Measurements from ENCODE around the gene GRK6.
"Not testable (repeated sequence)": the region's sequence is repeated elsewhere in the genome, so short reads cannot be mapped to it uniquely, and the experiment has no call there.

Gene GRK6

DNA sequence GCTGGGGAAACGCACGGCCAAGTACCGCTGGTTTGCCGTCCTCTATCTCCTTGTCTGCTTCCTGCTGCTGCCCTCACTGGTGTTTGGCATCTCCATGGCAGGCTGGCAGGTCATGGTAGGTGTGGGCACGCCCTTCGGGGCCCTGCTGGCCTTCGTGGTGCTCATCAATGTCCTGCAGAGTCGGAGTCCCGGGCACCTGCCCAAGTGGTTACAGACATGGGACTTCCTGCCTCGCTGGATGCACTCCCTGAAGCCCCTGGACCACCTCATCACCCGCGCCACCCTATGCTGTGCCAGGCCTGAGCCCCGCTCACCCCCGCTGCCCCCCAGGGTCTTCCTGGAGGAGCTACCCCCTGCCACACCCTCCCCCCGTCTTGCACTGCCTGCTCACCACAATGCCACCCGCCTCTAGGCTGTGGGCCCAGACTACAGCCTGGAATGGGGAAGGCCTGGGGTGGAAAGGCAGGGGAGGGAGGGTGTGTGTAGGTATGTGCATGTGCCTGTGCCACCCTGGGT lies 28.5 kb upstream of the GRK6 start:
- DNase-seq (ENCODE audit: low read depth in 1 of 2, low spot score in 1 of 2), result no peak

DNA sequence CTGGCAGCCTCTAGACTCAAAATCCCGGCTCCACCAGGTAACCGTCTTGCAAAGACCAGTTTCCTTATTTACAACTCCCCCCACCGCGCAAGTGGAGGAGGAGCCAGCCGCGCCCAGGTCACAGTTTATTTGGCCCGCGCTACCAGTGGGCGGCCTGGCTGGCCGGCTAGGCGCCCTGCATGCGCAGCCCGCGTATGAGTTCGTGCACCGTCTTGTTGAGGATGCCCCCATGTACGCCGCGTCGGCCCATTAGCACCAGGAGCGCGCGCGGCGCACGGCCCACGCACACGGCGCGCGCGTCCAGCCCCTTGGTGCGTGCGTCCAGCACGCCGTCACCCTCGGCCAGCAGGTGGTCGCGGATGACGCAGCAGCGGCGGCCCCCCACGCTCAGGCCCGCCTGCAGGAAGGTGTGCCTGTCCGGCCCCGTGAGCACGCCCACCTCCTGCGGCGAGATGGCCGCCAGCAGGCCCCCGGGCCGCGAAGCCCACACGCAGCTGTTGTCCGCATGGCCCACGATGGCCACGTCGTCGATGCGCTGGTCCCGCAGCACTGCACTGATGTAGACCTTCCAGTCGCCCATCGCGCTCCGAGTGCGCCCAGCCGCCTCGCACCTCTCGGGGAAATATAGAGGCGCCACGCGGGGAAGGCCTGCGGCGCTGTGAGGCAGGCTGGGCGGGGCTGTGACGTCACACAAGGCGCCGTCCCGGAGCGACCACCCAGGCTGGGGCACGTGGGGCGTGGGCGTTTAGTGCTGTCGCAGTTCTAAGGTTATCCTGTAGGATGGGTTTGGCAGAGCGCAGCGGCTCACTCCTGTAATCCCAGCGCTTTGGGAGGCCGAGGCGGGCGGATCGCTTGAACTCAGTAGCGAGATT lies 26.2 kb upstream of the GRK6 start, which contains the start of gene PFN3:
Gene PFN3, minus strand, starts transcription at position 665 of the 872 bp plus-strand sequence. Its CDS starts 85 bp downstream, at position 580.
- no peak for DNase-seq (ENCODE audit: low read depth in 1 of 2, low spot score in 1 of 2)

DNA sequence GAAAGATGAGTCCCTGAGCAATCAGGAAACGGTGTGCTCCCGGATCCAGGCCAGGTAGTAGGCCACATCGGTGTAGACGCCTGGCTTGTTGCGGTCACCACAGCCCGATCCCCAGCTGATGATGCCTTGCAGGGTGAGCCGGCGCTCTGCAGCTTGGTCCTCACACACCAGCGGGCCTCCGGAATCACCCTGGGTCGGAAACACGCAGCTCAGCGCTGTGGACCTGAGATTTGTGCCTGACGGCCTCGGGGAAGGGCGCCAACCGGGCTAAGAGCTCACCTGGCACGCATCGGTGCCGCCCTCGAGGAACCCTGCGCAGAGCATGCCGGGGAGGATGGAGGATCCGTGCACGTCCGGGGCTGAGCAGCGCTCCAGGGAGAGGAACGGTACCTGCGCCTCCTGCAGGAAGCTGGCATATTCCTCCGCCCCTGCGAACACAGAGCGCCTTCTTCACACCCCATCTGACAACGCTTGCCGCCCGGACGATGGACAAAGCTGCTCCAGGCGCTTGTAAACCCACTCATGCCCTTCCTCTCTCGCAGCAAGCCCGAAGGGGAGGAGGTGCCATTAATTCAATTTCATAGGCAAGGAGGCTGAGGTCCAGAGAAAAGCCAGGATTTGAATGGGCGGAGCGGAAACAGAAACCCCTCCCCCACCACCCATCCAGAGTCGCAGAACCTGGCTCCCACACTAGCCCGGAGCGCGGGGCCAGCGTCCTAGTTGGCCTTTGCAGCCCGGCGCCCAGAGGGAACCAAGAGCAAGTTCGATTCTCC lies 24.0 kb upstream of the GRK6 start:
- peak; percentile 36 to 65 for DNase-seq (ENCODE audit: low read depth in 1 of 2, low spot score in 1 of 2)

DNA sequence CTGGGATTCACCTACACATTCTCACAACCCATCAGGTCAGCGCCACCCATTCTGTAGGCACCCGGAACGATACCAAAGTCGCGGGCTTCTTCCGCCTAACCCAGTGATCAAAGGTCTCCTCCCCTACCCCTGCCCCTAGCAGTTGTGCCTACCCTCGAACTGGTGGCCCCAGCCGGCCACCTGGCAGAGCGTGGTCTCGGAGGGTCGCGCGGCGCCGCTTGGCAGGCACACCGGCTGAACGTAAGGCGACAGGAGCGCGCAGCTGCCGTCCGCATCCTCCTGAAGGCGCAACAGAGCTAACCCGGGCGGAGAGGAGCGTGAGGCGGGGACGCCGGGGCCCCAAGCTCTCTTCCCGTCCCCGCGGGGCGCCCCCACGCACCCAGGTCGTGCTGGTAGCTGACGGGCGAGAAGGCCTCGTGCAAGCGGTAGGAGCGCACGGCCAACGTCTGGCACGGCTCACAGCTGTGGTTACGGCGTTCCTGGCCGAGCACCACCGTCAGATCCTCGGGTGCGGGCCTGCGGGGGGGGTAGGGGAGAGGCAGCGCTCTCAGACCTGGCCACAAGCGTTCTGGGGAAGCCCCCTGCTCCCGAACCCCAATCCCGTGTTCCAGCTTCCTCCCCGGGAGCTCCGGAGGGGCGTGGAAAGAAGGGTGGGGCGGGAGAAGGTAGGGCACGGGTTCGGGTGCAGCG lies 23.2 kb upstream of the GRK6 start:
- DNase-seq (ENCODE audit: low read depth in 1 of 2, low spot score in 1 of 2), result peak in 1 of 2 donors; percentile 25

DNA sequence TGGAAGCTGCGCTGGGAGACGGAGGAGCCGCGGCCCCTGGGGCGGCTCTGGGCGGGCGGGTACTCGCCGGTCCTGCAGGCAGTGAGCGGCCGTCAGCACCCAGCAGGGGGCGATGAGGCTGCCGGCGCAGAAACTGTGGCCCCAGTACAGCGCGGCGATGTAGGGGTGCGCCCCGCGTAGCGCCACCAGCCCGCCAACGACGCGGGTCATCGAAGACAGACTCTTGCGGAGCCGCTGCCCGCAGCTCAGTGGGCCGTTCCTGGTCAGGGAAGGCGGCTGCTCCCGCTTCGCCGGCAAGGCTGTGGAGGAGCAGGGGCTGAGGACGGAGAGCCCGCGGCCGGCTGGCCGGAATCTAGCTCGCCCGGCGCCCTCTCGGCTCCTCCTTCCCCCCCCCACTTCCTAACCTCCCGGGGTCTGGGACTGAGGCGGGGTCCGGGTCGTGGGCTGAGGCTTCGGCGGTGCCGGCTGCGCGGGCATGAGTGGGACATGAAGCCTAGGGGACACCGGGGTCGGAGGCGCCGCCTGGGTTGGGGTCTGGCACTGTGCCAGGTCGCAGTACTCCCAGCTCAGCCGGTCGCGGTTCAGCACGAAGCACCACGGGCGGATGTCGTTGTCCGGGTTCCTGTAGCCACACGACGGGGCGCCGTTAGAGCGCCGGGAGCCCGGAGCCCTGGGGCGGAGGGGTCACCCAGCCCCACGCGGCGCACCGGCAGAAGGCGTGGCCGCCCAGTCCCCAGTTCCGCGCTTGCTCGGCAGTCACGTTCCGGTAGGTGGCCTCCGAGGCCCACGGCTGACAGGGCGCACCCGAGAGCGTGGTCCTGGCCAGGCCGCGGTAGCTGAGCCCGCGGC lies 22.5 kb upstream of the GRK6 start:
- peak; percentile 69 to 76 for DNase-seq (ENCODE audit: low read depth in 1 of 2, low spot score in 1 of 2)

DNA sequence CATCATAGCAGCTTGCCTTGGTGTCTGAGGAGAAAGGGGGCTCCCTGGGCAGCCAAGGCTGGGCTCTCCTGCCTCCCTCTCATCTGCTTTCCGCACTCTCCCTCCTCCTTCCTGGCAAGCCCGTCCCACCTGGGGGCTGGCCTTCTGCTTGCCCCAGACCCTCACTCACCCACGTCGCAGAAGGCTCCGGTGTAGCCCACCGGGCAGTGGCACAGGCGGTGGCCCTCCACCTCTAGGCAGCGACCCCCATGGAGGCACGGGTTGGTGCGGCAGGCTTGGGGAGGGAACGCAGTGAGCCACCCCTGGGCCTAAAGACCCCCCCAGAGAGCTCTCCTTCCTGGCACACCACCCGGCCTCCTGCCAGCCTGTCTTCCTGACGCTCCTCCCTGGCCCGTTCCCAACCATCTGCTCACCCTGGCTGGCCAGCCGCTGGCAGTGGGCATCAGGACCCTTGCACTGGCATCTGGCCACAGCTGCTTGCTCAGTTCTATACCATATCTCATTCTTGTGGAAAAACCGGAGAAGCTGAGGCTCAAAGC lies 21.8 kb upstream of the GRK6 start:
- DNase-seq (ENCODE audit: low read depth in 1 of 2, low spot score in 1 of 2), result no peak

DNA sequence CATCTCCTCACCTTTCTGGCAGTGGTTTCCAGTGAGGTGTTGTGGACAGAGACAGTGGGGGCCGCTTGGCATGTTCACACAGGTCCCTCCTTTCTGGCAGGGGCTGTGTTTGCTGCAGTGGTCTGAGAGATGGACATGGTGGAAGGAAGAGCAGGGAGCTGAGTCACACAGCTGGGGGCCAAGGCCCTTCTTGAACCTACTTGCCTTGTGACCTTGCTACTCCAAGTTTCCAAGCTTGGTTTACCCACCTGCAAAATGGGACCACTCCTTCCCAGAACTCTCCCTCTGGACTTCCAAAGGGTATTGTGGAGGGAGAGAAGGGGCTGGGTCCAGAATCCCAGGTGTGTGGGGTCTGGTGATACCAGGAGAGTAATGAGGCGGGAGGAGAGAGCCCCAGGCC lies 21.2 kb upstream of the GRK6 start:
- DNase-seq (ENCODE audit: low read depth in 1 of 2, low spot score in 1 of 2), result no peak

DNA sequence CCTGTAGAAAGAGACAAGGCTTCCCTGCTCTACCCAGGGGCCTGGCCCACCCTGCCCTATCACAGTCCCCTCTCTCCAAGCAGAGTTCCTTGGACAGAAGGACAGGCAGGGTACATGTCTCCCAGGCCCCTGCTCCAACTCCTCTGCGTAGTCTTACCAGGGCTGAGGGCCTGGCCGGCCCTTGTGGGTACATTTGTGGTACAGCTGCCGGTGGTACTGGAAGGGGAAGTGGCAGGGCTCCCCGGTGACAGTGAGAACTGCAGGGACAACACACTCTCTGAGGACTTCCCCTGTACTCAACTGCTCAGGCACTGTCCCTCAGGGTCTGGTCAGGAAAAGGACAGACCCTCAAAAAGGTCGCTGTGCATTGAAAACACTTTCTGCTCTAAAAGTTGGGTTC lies 20.7 kb upstream of the GRK6 start:
- no peak for DNase-seq (ENCODE audit: low read depth in 1 of 2, low spot score in 1 of 2)

DNA sequence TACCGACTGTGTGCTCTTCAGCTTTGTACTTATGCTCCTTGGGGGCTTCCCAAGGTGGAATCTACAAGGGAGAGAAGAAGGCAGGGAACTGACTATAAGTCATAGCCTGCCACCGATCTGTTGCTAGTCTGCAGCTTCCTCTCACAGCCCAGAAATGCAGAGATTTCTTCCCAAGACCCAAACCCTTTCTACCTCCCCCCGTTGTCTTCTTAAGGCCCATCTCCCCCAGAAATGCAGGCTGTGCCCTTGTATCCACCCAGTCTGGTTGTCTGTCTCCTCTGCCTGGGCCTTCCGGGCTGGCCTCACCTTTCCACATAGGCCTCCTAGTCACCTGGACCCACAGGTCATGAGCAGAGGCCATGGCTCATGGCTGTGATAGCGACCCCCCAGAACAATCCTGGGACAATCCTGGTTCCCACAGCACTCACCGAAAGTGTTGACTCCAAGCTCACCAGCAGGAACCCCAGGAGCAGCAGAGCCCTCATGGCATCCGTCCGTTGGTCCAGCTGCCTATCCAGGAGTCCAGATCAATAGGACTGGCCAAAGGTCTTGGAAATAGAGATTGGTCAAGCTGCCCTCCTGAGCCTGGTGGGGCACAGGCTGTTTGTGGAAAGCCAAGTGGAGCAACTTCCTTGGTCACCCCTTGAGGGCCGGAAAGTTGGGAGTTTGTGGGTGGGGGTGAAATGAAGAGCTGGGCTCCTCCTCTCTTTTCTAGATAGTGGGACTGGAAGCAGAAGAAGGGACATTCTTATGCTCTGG lies 17.3 kb upstream of the GRK6 start, which contains the start of gene F12:
Gene F12, minus strand, starts transcription at position 522 of the 759 bp plus-strand sequence. Its CDS starts 37 bp downstream, at position 485.
- no peak for DNase-seq (ENCODE audit: low read depth in 1 of 2, low spot score in 1 of 2)

DNA sequence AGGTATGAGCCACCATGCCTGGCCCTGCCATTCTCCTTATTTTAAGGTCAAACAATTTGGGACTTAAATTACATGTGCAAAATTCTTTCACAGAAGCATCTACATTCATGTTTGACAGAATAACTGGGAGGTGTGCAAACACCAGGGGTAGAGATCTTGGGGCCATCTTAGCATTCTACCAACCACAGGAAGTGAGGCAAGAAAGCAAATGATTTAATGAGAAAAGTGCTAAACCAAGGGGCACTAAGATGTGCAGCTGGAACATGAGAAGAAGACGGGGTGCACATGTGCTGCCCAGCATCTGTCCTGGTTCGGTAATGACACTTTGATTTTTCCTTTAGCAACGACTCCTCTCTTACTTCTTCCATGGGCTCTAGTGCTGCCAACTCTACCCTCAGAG lies 15.9 kb upstream of the GRK6 start:
- no peak for DNase-seq (ENCODE audit: low read depth in 1 of 2, low spot score in 1 of 2)

DNA sequence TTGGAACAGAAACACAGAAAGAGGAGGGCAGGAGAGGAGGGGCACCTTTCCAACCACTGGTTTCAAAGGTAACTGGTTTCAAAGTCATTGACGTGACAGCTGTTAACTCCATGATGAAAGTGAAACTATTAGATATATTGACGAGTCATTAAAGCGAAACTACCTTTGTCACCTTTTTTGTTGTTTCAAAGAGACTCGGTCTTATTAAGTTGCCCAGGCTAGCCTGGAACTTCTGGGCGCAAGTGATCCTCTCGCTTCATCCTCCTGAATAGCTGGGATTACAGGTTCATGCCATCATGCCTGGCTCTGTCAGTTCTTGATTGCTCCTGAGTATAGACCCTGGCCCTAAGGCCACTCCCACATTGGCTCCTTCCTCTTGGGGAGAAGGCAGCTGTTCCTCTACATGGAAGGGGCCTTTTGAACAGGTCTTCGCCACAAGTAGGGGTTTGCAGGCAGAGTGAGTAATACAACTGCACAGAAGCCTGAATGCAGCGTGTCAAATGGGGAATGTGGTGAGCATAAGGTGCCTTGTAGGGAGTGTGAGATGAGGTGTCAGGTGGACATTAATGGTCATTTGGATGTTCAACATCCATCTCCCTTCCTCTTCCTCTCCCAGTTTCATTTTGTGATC lies 13.8 kb upstream of the GRK6 start:
- DNase-seq (ENCODE audit: low read depth in 1 of 2, low spot score in 1 of 2), result no peak

DNA sequence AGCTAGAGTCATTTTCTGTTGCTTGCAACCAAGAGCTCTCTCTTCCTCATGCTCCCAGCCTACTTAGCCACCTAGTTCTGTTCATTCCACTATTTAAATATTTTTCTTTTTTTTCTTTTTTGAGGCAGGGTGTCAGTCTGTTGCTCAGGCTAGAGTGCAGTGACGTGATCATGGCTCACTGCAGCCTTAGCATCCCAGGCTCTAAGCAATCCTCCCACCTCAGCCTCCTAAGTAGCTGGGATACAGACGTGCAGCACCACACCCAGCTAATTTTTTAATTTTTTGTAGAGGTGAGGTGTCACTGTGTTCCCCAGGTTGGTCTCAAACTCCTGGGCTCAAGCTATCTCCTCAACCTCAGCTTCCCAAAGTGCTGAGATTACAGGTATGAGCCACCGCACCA lies 12.0 kb upstream of the GRK6 start:
- no peak for DNase-seq (ENCODE audit: low read depth in 1 of 2, low spot score in 1 of 2)

DNA sequence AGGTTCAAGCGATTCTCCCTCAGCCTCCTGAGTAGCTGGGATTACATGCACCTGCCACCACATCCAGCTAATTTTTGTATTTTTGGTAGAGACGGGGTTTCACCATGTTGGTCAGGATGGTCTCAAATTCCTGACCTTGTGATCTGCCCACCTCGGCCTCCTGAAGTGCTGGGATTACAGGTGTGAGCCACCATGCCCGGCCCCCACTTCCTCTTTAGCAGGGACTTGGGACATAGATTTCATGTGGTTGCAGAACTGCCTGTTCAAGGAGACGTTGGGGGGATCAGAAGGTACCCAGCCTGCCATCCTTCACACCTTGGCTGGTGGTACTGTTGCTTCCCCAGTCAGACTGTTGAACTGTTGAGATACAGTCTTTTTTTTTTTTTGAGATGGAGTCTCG lies 9.4 kb upstream of the GRK6 start:
- not testable (repeated sequence) for DNase-seq (ENCODE audit: low read depth in 1 of 2, low spot score in 1 of 2)

DNA sequence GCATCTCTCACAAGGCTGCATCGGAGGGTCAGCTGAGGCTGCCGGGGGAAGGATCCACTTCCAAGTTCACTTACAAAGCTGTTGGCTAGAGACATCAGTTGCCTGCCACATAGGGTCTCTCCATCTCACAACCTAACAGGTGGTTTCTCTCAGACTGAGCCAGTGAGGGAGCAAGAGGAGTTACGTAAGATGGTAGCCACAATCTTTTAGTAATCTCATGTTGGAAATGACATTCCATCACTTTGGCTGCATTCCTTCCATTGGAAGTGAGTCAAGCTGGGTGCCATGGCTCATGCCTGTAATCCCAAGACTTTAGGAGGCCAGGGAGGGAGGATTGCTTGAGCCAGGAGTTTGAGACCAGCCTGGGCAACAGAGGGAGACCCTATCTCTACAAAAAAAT lies 7.4 kb upstream of the GRK6 start:
- DNase-seq (ENCODE audit: low read depth in 1 of 2, low spot score in 1 of 2), result no peak

DNA sequence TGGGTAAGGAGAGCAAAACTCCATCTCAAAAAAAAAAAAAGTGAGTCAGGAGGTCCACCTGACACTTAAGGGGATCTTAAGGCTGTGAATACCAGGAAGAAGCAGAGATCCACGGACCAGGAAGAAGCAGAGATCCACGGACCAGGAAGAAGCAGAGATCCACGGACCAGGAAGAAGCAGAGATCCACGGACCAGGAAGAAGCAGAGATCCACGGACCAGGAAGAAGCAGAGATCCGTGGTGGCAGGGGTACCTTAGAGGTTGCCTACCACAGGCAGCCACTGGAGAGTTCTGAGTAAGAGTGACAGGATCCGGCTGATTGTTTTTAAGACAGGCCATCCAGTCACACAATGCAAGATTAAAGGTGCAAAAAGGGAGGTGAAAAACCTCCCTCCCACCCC lies 6.0 kb upstream of the GRK6 start:
- not testable (repeated sequence) for DNase-seq (ENCODE audit: low read depth in 1 of 2, low spot score in 1 of 2)

DNA sequence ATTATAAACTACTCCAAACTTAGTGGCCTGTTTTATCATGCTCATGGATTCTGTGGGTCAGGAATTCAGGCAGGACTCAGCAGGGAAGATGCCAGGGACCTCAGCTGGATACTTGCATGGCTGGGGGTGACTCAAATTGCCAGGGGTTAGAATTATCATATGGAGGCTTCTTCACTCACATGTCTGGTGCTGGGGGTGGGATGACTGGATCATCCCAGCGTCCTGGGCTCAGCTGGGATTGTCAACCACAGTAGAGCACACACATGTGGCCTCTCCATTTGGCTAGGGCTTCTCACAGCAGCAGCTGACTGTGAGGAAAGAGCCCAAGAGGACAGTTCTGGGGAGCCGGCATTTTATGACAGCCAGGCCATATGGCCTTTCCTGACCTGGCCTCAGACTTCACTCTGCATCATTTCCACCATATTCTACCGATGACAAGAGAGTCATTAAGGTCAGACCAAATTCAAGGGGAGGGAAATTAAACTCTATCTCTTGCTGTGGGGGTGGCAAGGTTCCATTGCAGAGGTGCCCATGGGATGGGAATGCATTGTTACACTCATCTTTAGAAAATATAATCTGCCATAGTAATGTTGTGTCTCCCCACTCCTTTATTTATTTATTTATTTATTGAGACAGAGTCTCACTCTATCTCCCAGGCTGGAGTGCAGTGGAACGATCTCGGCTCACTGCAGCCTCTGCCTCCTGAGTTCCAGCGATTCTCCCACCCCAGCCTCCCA lies 5.2 kb upstream of the GRK6 start:
- no peak for DNase-seq (ENCODE audit: low read depth in 1 of 2, low spot score in 1 of 2)

DNA sequence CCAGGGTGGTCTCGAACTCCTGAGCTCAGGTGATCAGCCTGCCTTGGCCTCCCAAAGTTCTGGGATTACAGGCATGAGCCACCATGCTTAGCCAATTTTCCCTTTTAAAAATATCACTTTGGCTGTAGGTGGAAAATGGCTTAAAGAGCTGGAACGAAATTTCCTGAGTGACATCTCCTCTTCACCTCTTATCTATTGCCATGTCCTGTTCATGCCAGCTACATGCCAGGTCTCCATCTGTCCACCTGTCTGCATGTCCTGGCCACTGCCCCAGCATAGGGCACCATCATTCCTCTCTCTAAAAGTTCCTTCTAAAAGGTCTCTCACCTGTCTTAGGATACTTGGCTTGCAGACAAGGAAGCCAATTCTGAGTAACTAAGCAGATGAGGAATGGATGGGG lies 2.8 kb upstream of the GRK6 start:
- no peak for DNase-seq (ENCODE audit: low read depth in 1 of 2, low spot score in 1 of 2)

DNA sequence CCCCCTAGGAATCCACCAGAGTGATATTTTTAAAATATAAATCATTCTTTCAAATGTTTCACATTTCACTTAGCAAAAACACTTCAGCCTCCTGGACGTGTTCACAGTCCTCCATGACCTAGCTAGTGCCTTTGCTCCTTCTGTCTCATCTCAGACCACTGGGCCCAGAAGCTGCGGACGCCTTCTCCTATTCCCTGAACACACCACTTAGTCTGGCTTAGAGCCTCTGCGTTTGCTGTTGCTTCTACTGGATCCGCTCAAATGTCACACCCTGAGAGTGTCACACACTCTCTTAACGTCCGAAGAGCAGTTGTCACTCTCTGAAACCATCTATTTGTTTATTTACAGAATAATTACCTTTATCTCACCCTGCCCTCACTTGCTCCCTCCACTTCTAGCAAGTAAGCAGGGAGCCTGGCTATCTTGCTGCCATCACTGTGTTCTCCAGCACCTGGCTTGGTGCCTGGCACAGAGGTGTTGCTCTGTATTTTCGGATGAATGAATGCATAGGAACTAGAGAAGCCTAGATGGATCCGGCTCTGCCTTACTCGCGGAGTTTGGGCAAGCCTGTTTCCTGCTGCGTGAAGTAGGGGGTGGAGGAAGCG lies 1.2 kb upstream of the GRK6 start:
- DNase-seq (ENCODE audit: low read depth in 1 of 2, low spot score in 1 of 2), result no peak
